Ramos (cell line): ENCODE data around the gene PKMYT1.

Experiments used
- in situ Hi-C: fragments of 300-500 bp; cut with MboI; formaldehyde crosslinking; loops from one replicate; pipeline ENCODE4 v1.14.3; 2022; ENCODE audit warnings: low sequenced_read_pairs; ENCODE audit not compliant: unreplicated experiment

The PKMYT1 gene

GRCh38 chr16:3001316-3001715 is 21.1 kb upstream of the PKMYT1 start:
- in situ Hi-C loops = no loop called here

GRCh38 chr16:3000540-3000939 is 20.3 kb upstream of the PKMYT1 start:
- in situ Hi-C loops = no loop called here

- in situ Hi-C loops = no loop called here
Measured at GRCh38 chr16:2999929-3000328, 19.7 kb upstream of the PKMYT1 start.

GRCh38 chr16:2996298-2996697 is 16.1 kb upstream of the PKMYT1 start:
- in situ Hi-C loops = no loop called here

- in situ Hi-C loops = no loop called here
Measured at GRCh38 chr16:2992383-2993081, 12.3 kb upstream of the PKMYT1 start.

- in situ Hi-C loops = no loop called here
Measured at GRCh38 chr16:2991566-2992261, 11.5 kb upstream of the PKMYT1 start.

- in situ Hi-C loops = no loop called here
Measured at GRCh38 chr16:2990891-2991290, 10.6 kb upstream of the PKMYT1 start.

- in situ Hi-C loops = no loop called here
Measured at GRCh38 chr16:2988590-2989099, 8.4 kb upstream of the PKMYT1 start.

GRCh38 chr16:2987833-2988232 is 7.6 kb upstream of the PKMYT1 start:
- in situ Hi-C loops = no loop called here

- in situ Hi-C loops = no loop called here
Measured at GRCh38 chr16:2987286-2987685, 7.0 kb upstream of the PKMYT1 start.

GRCh38 chr16:2986623-2987188 is 6.5 kb upstream of the PKMYT1 start:
- in situ Hi-C loops = no loop called here

- in situ Hi-C loops = no loop called here
Measured at GRCh38 chr16:2985893-2986355, 5.7 kb upstream of the PKMYT1 start.

GRCh38 chr16:2985462-2985861 is 5.2 kb upstream of the PKMYT1 start:
- in situ Hi-C loops = no loop called here

- in situ Hi-C loops = no loop called here
Measured at GRCh38 chr16:2983706-2984136, 3.5 kb upstream of the PKMYT1 start.

- in situ Hi-C loops = no loop called here
Measured at GRCh38 chr16:2982402-2982801, 2.2 kb upstream of the PKMYT1 start.

GRCh38 chr16:2981899-2982250 is 1.6 kb upstream of the PKMYT1 start:
- in situ Hi-C loops = no loop called here

- in situ Hi-C loops = no loop called here
Measured at GRCh38 chr16:2981177-2981898, 1.1 kb upstream of the PKMYT1 start.

- in situ Hi-C loops = no loop called here
Measured at GRCh38 chr16:2979669-2980226, 498 bp downstream of the PKMYT1 start.

- in situ Hi-C loops = no loop called here
Measured at GRCh38 chr16:2977440-2977839, 2.8 kb downstream of the PKMYT1 start.

GRCh38 chr16:2976673-2977072 is 3.6 kb downstream of the PKMYT1 start:
- in situ Hi-C loops = no loop called here
